ENCODE data around the gene SLC25A47. TPM values are rescaled to one million over a fixed set of nuclear protein-coding genes. Genes with fewer than 3 reads are reported as not detected.
A peak's percentile ranks its signal among the peaks of the same experiment; 100 is the strongest.

Gene SLC25A47
- total RNA-seq, 1 experiment from 2014 or later = not detected

DNA sequence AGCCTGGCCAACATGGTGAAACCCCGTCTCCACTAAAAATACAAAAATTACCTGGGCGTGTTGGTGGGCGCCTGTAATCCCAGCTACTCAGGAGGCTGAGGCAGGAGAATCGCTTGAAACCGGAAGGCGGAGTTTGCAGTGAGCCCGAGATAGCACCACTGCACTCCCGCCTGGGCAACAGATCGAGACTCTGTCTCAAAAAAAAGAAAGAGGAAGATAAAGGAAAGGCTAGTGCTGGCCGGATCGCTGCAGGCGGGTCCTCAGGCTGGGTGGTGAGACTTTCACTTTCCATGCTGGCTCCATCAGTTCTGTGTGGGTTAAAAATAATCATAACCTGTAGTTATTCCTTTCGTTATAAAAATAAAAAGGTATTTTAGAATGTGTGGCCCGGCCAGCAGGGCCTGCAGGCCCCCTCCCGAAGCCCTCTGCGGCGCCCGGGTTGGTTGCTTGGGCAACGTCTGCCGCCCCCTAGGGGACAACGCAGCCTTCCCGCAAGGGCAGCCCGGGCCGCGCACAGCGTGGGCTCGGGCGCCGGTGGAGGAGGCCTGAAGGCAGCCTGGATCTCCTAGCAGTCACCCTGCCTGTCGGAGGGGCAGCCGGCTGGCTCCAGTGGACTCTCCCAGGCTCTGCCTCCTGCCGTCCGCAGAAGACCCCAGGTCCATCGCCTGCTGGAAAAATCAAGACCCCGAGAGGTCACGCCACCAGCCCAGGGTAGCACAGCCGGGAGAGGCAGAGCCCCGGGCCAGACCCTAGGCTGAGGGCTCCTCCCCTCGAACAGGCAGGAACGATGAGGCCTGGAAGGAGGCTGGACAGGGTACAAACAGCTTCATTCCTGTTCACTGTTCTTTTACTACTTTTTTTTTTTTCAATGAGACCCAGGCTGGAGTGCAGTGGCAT is 5.0 kb upstream of the SLC25A47 start:
- ChIA-PET CTCF (interaction anchor here (0.7 to 1.6 kb wide), 4 partner anchors 9 to 125 kb away, joined by 3 to 5 read pairs (median 3); no protein-coding TSS in a partner anchor), POLR2A (no interaction called here)
- Mint-ChIP-seq H3K27me3 (ENCODE audit: low read depth) (no peaks in the 10 kb centered on the region), H3K4me1 (peaks cover 6% of the 10 kb centered on the region), H3K4me3 (no peak overlapping the region), H3K36me3 (no peaks in the 10 kb centered on the region), H3K27ac (no peak overlapping the region), H3K9me3 (no peaks in the 10 kb centered on the region)
- DNase-seq (ENCODE audit: low spot score) = peak; percentile 82
- TF ChIP-seq ZNF423 (CRISPR knock-in tag; IDR thresholded peaks at IDR 0.05) = peak; percentile 94
- TF ChIP-seq MYBL2 (CRISPR knock-in tag; IDR thresholded peaks at IDR 0.05) = no peak
- TF ChIP-seq, protein P1, sequence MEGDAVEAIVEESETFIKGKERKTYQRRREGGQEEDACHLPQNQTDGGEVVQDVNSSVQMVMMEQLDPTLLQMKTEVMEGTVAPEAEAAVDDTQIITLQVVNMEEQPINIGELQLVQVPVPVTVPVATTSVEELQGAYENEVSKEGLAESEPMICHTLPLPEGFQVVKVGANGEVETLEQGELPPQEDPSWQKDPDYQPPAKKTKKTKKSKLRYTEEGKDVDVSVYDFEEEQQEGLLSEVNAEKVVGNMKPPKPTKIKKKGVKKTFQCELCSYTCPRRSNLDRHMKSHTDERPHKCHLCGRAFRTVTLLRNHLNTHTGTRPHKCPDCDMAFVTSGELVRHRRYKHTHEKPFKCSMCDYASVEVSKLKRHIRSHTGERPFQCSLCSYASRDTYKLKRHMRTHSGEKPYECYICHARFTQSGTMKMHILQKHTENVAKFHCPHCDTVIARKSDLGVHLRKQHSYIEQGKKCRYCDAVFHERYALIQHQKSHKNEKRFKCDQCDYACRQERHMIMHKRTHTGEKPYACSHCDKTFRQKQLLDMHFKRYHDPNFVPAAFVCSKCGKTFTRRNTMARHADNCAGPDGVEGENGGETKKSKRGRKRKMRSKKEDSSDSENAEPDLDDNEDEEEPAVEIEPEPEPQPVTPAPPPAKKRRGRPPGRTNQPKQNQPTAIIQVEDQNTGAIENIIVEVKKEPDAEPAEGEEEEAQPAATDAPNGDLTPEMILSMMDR (IDR thresholded peaks at IDR 0.05) = peak; percentile 68
- TF ChIP-seq ZBTB21 (CRISPR knock-in tag; IDR thresholded peaks at IDR 0.05; ENCODE audit: borderline replicate concordance) = no peak
- TF ChIP-seq ZNF138 (CRISPR knock-in tag; conservative IDR thresholded peaks at IDR 0.05) = no peak
- TF ChIP-seq, protein P2, sequence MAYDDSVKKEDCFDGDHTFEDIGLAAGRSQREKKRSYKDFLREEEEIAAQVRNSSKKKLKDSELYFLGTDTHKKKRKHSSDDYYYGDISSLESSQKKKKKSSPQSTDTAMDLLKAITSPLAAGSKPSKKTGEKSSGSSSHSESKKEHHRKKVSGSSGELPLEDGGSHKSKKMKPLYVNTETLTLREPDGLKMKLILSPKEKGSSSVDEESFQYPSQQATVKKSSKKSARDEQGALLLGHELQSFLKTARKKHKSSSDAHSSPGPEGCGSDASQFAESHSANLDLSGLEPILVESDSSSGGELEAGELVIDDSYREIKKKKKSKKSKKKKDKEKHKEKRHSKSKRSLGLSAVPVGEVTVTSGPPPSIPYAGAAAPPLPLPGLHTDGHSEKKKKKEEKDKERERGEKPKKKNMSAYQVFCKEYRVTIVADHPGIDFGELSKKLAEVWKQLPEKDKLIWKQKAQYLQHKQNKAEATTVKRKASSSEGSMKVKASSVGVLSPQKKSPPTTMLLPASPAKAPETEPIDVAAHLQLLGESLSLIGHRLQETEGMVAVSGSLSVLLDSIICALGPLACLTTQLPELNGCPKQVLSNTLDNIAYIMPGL (CRISPR knock-in tag; IDR thresholded peaks at IDR 0.05) = 0 out of 2 replicates have a peak, but pooled peaks have one; percentile 56
- TF ChIP-seq, protein P3, sequence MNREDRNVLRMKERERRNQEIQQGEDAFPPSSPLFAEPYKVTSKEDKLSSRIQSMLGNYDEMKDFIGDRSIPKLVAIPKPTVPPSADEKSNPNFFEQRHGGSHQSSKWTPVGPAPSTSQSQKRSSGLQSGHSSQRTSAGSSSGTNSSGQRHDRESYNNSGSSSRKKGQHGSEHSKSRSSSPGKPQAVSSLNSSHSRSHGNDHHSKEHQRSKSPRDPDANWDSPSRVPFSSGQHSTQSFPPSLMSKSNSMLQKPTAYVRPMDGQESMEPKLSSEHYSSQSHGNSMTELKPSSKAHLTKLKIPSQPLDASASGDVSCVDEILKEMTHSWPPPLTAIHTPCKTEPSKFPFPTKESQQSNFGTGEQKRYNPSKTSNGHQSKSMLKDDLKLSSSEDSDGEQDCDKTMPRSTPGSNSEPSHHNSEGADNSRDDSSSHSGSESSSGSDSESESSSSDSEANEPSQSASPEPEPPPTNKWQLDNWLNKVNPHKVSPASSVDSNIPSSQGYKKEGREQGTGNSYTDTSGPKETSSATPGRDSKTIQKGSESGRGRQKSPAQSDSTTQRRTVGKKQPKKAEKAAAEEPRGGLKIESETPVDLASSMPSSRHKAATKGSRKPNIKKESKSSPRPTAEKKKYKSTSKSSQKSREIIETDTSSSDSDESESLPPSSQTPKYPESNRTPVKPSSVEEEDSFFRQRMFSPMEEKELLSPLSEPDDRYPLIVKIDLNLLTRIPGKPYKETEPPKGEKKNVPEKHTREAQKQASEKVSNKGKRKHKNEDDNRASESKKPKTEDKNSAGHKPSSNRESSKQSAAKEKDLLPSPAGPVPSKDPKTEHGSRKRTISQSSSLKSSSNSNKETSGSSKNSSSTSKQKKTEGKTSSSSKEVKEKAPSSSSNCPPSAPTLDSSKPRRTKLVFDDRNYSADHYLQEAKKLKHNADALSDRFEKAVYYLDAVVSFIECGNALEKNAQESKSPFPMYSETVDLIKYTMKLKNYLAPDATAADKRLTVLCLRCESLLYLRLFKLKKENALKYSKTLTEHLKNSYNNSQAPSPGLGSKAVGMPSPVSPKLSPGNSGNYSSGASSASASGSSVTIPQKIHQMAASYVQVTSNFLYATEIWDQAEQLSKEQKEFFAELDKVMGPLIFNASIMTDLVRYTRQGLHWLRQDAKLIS (CRISPR knock-in tag; IDR thresholded peaks at IDR 0.05; ENCODE audit: borderline replicate concordance) = no peak
- TF ChIP-seq SMAD4 (CRISPR knock-in tag; IDR thresholded peaks at IDR 0.05) = no peak
- TF ChIP-seq, protein P4, sequence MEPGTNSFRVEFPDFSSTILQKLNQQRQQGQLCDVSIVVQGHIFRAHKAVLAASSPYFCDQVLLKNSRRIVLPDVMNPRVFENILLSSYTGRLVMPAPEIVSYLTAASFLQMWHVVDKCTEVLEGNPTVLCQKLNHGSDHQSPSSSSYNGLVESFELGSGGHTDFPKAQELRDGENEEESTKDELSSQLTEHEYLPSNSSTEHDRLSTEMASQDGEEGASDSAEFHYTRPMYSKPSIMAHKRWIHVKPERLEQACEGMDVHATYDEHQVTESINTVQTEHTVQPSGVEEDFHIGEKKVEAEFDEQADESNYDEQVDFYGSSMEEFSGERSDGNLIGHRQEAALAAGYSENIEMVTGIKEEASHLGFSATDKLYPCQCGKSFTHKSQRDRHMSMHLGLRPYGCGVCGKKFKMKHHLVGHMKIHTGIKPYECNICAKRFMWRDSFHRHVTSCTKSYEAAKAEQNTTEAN (CRISPR knock-in tag; IDR thresholded peaks at IDR 0.05) = 0 out of 2 replicates have a peak, but pooled peaks have one; percentile 40
- TF ChIP-seq KAT7 (CRISPR knock-in tag; IDR thresholded peaks at IDR 0.05; ENCODE audit: borderline replicate concordance) = no peak
- TF ChIP-seq TP53 (CRISPR knock-in tag; IDR thresholded peaks at IDR 0.05) = no peak
- ATAC-seq = peak; percentile 92

DNA sequence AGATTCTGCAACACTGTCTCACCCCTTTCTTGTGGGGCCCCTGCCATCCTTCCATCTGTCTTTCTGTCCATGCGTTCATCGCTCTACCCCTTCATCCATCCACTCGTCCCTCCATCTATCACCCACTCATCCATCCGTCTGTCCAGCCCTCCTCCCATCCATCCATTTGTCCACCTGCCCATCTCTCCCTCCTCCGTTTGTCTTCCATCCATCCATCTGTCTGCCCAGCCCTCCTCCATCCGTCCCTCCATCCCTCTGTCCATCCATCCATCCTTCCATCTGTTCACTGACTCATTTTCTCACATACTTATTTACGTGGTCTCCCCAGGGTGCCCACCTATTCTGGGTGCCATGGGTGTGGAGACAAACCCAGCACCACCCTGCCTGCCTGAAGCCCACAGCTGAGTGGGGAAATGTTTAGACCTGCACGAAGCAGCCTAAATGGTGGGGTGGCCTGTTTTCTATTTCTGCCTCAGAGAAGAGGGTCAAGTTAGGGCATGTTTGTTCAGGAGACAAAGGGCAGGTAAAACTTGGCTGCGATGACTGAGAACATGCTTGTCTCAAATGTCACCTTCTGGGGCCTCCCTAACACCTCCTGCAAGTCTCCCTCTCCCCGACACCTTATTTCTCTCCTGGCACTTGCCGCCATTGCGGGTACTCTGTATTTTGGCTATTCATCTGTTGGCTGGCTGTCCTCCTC is 2.8 kb upstream of the SLC25A47 start:
- no peaks in the 10 kb centered on the region for H3K9me3 Mint-ChIP-seq
- H3K4me1 Mint-ChIP-seq = peaks cover 3% of the 10 kb centered on the region; the same call in 1 of the 2 replicates
- CTCF ChIA-PET = no interaction called here
- TF ChIP-seq NFATC4 (CRISPR knock-in tag; IDR thresholded peaks at IDR 0.05) (no peak), EMX1 (CRISPR knock-in tag; IDR thresholded peaks at IDR 0.05) (no peak), TP53 (CRISPR knock-in tag; IDR thresholded peaks at IDR 0.05) (no peak), TEAD1 (CRISPR knock-in tag; IDR thresholded peaks at IDR 0.05) (no peak), ZNF232 (CRISPR knock-in tag; IDR thresholded peaks at IDR 0.05) (no peak), MXD4 (CRISPR knock-in tag; IDR thresholded peaks at IDR 0.05; ENCODE audit: borderline replicate concordance) (no peak), NFYB (CRISPR knock-in tag; conservative IDR thresholded peaks at IDR 0.05; ENCODE audit: low read depth) (no peak)
- TF ChIP-seq, protein P5, sequence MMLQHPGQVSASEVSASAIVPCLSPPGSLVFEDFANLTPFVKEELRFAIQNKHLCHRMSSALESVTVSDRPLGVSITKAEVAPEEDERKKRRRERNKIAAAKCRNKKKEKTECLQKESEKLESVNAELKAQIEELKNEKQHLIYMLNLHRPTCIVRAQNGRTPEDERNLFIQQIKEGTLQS (CRISPR knock-in tag; conservative IDR thresholded peaks at IDR 0.05) = no peak
- TF ChIP-seq, protein P6, sequence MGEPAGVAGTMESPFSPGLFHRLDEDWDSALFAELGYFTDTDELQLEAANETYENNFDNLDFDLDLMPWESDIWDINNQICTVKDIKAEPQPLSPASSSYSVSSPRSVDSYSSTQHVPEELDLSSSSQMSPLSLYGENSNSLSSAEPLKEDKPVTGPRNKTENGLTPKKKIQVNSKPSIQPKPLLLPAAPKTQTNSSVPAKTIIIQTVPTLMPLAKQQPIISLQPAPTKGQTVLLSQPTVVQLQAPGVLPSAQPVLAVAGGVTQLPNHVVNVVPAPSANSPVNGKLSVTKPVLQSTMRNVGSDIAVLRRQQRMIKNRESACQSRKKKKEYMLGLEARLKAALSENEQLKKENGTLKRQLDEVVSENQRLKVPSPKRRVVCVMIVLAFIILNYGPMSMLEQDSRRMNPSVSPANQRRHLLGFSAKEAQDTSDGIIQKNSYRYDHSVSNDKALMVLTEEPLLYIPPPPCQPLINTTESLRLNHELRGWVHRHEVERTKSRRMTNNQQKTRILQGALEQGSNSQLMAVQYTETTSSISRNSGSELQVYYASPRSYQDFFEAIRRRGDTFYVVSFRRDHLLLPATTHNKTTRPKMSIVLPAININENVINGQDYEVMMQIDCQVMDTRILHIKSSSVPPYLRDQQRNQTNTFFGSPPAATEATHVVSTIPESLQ (CRISPR knock-in tag; IDR thresholded peaks at IDR 0.05) = no peak
- TF ChIP-seq, protein P7, sequence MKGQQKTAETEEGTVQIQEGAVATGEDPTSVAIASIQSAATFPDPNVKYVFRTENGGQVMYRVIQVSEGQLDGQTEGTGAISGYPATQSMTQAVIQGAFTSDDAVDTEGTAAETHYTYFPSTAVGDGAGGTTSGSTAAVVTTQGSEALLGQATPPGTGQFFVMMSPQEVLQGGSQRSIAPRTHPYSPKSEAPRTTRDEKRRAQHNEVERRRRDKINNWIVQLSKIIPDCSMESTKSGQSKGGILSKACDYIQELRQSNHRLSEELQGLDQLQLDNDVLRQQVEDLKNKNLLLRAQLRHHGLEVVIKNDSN (CRISPR knock-in tag; IDR thresholded peaks at IDR 0.05) = no peak
- no peak overlapping the region for H3K4me3 Mint-ChIP-seq
- POLR2A ChIA-PET = no interaction called here
- no peak for ATAC-seq
- no peaks in the 10 kb centered on the region for H3K27me3 Mint-ChIP-seq (ENCODE audit: low read depth)
- H3K36me3 Mint-ChIP-seq = no peaks in the 10 kb centered on the region
- no peak for DNase-seq (ENCODE audit: low spot score)
- no peak overlapping the region for H3K27ac Mint-ChIP-seq
